GM12878 (cell line): ENCODE measurements around the gene SPATA32. TPM values are rescaled to one million over a fixed set of nuclear protein-coding genes. Genes with fewer than 3 reads are reported as not detected.

Experiments
- ATAC-seq: fragments of 200-7000 bp; cut with Tn5 transposase; 3 replicates; pipeline ENCODE4 v1.9.1; 2020; ENCODE audit warnings: mild to moderate bottlenecking, moderate library complexity
- BruUV-seq: library from RNA; stranded (reverse); fragments of 400-500 nt; replicated peaks from 2 replicates; lab custom pipeline; 2021; lab: Mats Ljungman, UMichigan
- CTCF ChIA-PET: fragments of 300-600 bp; sonication (Branson Sonifier 250); formaldehyde crosslinking; extraction: SDS; loops from one replicate; lab custom pipeline; 2021; ENCODE audit warnings: inconsistent platforms; lab: Yijun Ruan, JAX
- POLR2A ChIA-PET: fragments of 350-600 bp; formaldehyde crosslinking; extraction: SDS; loops from one replicate; lab custom pipeline; 2021; ENCODE audit warnings: inconsistent platforms; lab: Charles Lee
- RAD21 ChIA-PET: fragments of 300-600 bp; sonication (Branson Sonifier 250); formaldehyde crosslinking; loops from one replicate; lab custom pipeline; 2023; ENCODE audit warnings: antibody characterized with exemption; ENCODE audit not compliant: unreplicated experiment; lab: Charles Lee
- SMC1A ChIA-PET: fragments of 300-600 bp; sonication (Branson Sonifier 250); formaldehyde crosslinking; loops from one replicate; lab custom pipeline; 2023; ENCODE audit not compliant: unreplicated experiment, uncharacterized antibody; lab: Charles Lee
- DNase-seq: peaks from one replicate; pipeline ENCODE4 v3.0.0-alpha.2; 2011; ENCODE audit warnings: low read depth, low spot score
- FAIRE-seq: peaks from 3 replicates; lab custom pipeline; 2011; peaks lifted over from hg19 to GRCh38; lab: Jason Lieb, UNC
- H2AFZ ChIP-seq: 2 replicates; pipeline ENCODE4 v1.6.0; 2011; ENCODE audit warnings: low read depth, low read length, control low read depth; ENCODE audit not compliant: control insufficient read depth
- H3K27ac ChIP-seq: 2 replicates; pipeline ENCODE4 v1.5.1; 2011; ENCODE audit warnings: control low read depth; ENCODE audit not compliant: control insufficient read depth, insufficient read depth
- H3K27me3 ChIP-seq, 2 experiments: replicated peaks in 1 of 2; 2 replicates each; pipeline versions ENCODE4 v1.6.0 to v1.6.1; 2011; ENCODE audit warnings: low read length in 1 of 2; ENCODE audit not compliant: control insufficient read depth in 2 of 2, insufficient read depth in 2 of 2
- H3K36me3 ChIP-seq, 2 experiments: 2 replicates each; pipeline ENCODE4 v1.5.1; 2011; ENCODE audit warnings: low read length in 1 of 2; ENCODE audit not compliant: control insufficient read depth in 2 of 2, insufficient read depth in 2 of 2
- H3K4me1 ChIP-seq: 2 replicates; pipeline ENCODE4 v1.6.1; 2011; ENCODE audit warnings: mild to moderate bottlenecking, low read length, moderate library complexity, mixed read lengths; ENCODE audit not compliant: control insufficient read depth, insufficient read depth
- H3K4me2 ChIP-seq: 2 replicates; pipeline ENCODE4 v1.6.0; 2011; ENCODE audit warnings: control low read depth; ENCODE audit not compliant: control insufficient read depth, insufficient read depth
- H3K4me3 ChIP-seq: fragments of 200-600 bp; sonication (generic); 2 replicates; pipeline ENCODE4 v1.5.1; 2016
- H3K79me2 ChIP-seq: 2 replicates; pipeline ENCODE4 v1.6.0; 2011; ENCODE audit warnings: low read length; ENCODE audit not compliant: control insufficient read depth, insufficient read depth
- H3K9ac ChIP-seq: 2 replicates; pipeline ENCODE4 v1.8.0; 2011; ENCODE audit warnings: low read length, control low read depth, mixed read lengths; ENCODE audit not compliant: control insufficient read depth, insufficient read depth
- H3K9me3 ChIP-seq: replicated peaks from 3 replicates; pipeline ENCODE4 v1.5.1; 2011; ENCODE audit warnings: mild to moderate bottlenecking, low read length; ENCODE audit not compliant: control insufficient read depth, insufficient read depth
- H4K20me1 ChIP-seq: 2 replicates; pipeline ENCODE4 v1.6.0; 2011; ENCODE audit not compliant: control insufficient read depth, insufficient read depth
- CBX3 ChIP-seq: fragments of 200-600 bp; sonication (generic); IDR thresholded peaks from 2 replicates; pipeline ENCODE4 v1.6.1; 2016; ENCODE audit warnings: low read depth, borderline replicate concordance
- EED ChIP-seq: sonication (generic); IDR thresholded peaks from 2 replicates; pipeline ENCODE4 v1.6.1; 2016; ENCODE audit warnings: antibody characterized with exemption, low read depth
- ETV6 ChIP-seq, 2 experiments: fragments of 450-650 bp in 1 of 2; IDR thresholded peaks in 1 of 2; conservative IDR thresholded peaks in 1 of 2; 2 replicates each; pipeline ENCODE4 v1.6.1; 2014; ENCODE audit warnings: antibody characterized with exemption in 1 of 2, borderline replicate concordance in 1 of 2, low read depth in 1 of 2, mild to moderate bottlenecking in 1 of 2, moderate library complexity in 1 of 2
- NR2F1 ChIP-seq: fragments of 450-650 bp; conservative IDR thresholded peaks from 2 replicates; pipeline ENCODE4 v1.6.1; 2017; ENCODE audit warnings: mild to moderate bottlenecking
- SMAD5 ChIP-seq: IDR thresholded peaks from 2 replicates; pipeline ENCODE4 v1.6.1; 2016; ENCODE audit warnings: antibody characterized with exemption, low read depth
- ZNF207 ChIP-seq: fragments of 450-650 bp; IDR thresholded peaks from 2 replicates; pipeline ENCODE4 v1.6.1; 2014; ENCODE audit warnings: antibody characterized with exemption, mild to moderate bottlenecking, borderline replicate concordance
- WGBS: methylation state at CpG from one replicate; pipeline ENCODE4 v1.1.6; 2016; ENCODE audit warnings: low lambda C conversion rate; ENCODE audit not compliant: insufficient replicate concordance, insufficient coverage; ENCODE audit errors: missing lambda C conversion rate; 5-methylcytosine and 5-hydroxymethylcytosine counted together
- in situ Hi-C: fragments of 300-500 bp; cut with MboI; formaldehyde crosslinking; loops from 9 replicates; pipeline ENCODE4 v1.14.3; 2018; ENCODE audit warnings: mixed read lengths
- intact Hi-C: fragments of 100-400 bp; cut with micrococcal nuclease; formaldehyde crosslinking; loops from one replicate; pipeline ENCODE4 v1.14.2; 2022; ENCODE audit not compliant: unreplicated experiment
- polyA plus RNA-seq, 11 experiments: library from polyadenylated mRNA; depleted of rRNA in 4 of 11; unstranded in 6 of 11; stranded (reverse) in 5 of 11; fragments of >200 nt; fragmentation: Nextera tagmentation in 4 of 11; fragmentation: Illumina TruSeq in 1 of 11; extraction: Ambion mirVana in 4 of 11; extraction: Trizol in 1 of 11; gene quantifications; 1 replicate in 1 of 11; 2 replicates in 10 of 11; pipeline versions ENCODE4 v1.2.1 to v1.2.3, GENCODE V29; 2011 to 2016; ENCODE audit warnings: inconsistent platforms in 2 of 11, missing spikeins in 2 of 11, low read depth in 1 of 11
- total RNA-seq, 4 experiments: library from RNA; depleted of rRNA in 3 of 4; stranded (reverse); fragments of >200 nt in 3 of 4; fragmentation: Illumina TruSeq in 1 of 4; extraction: Trizol in 1 of 4; gene quantifications; 2 replicates each; pipeline versions ENCODE4 v1.2.1 to v1.2.3, GENCODE V29; 2013 to 2021
- TF ChIP-seq, protein P1 (sequence below): fragments of 450-650 bp; IDR thresholded peaks from 2 replicates; pipeline ENCODE4 v1.6.1; 2017; ENCODE audit warnings: antibody characterized with exemption, mild to moderate bottlenecking, moderate library complexity
- TF ChIP-seq, protein P2 (sequence below): IDR thresholded peaks from 2 replicates; pipeline ENCODE4 v1.6.1; 2011; ENCODE audit warnings: borderline replicate concordance, low read depth, mild to moderate bottlenecking, moderate library complexity, mixed read lengths, low read length; ENCODE audit not compliant: insufficient read depth; ENCODE audit errors: extremely low read length

SPATA32 gene
- total and polyA plus RNA-seq, 10 of the 15 experiments (the other 5 are each of a cell fraction or from before 2014, with no cell fraction given) = 0.03 to 0.35 (median 0.11) TPM; not detected in 3

DNA sequence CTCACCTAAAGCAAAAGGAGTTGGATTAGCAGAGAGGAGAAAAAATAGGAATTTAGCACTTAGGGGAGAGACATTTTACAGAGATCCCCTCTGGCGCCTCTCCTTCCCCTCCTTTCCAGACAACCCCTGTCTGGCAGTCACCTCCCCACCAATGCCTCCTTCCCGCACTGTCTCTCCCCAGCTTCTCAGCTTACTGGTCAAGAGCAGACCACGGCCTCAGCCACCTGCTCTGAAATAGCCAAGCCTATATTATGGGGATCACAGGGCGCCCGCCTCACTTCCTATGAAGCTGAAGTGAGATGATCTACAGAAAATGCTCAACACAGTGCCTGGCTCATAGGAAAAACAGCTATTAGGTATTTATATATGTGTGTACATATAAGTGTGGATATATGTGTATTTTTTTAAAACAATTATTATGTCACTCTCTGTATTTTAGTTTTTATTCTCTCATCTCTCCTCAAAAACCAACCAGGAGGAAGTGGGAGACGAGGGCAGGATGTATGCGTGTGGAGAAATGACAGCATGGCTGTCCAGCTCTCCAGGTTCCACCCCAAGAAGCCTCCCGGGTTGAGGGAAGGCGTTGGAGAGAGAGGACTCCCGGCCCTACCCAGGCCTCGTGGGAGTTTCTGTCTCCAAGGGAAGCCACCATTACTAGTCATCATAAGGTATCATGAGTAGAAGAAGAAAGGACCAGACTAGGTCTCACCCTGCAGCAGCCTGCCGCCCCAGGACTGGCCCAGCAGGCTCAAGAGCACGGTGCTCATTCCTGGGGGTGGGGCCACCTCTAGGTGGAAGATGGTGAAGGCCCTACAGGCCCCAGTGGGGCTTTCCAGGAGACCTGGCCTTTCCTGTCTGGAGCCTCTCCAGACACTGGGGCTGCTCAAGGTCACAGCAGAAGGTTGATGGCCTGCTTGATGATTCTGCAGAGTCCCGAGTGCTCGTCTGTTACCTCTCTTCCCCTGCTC lies 27.7 kb upstream of the SPATA32 start:
- DNase-seq (no peak), ATAC-seq (no peak), FAIRE-seq (no peak)
- Histone ChIP-seq H2AFZ (no peak overlapping the region), H3K9ac (no peak overlapping the region), H4K20me1 (no peaks in the 10 kb centered on the region), H3K4me1 (peaks cover 45% of the 10 kb centered on the region), H3K27me3 (no peaks in the 10 kb centered on the region), H3K27ac (no peak overlapping the region), H3K4me3 (no peak overlapping the region), H3K36me3 (peaks cover 45% of the 10 kb centered on the region in 2 experiments), H3K4me2 (no peak overlapping the region), H3K9me3 (no peaks in the 10 kb centered on the region), H3K79me2 (peaks cover 40% of the 10 kb centered on the region)
- WGBS = 83% methylated on average over 15 of the region's 15 CpGs
- no TSS peak for BruUV-seq
- TF ChIP-seq NR2F1 (no peak), ZNF207 (no peak), CBX3 (no peak), SMAD5 (0 out of 2 replicates have a peak, but pooled peaks have one; percentile 34), EED (no peak), ETV6 (conservative IDR thresholded peaks at IDR 0.05 in 1 of 2, IDR thresholded peaks at IDR 0.05 in 1 of 2; ENCODE audit: borderline replicate concordance in 1 of 2, low read depth in 1 of 2) (no peak)
- TF ChIP-seq, protein P1, sequence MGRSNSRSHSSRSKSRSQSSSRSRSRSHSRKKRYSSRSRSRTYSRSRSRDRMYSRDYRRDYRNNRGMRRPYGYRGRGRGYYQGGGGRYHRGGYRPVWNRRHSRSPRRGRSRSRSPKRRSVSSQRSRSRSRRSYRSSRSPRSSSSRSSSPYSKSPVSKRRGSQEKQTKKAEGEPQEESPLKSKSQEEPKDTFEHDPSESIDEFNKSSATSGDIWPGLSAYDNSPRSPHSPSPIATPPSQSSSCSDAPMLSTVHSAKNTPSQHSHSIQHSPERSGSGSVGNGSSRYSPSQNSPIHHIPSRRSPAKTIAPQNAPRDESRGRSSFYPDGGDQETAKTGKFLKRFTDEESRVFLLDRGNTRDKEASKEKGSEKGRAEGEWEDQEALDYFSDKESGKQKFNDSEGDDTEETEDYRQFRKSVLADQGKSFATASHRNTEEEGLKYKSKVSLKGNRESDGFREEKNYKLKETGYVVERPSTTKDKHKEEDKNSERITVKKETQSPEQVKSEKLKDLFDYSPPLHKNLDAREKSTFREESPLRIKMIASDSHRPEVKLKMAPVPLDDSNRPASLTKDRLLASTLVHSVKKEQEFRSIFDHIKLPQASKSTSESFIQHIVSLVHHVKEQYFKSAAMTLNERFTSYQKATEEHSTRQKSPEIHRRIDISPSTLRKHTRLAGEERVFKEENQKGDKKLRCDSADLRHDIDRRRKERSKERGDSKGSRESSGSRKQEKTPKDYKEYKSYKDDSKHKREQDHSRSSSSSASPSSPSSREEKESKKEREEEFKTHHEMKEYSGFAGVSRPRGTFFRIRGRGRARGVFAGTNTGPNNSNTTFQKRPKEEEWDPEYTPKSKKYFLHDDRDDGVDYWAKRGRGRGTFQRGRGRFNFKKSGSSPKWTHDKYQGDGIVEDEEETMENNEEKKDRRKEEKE = no peak
- TF ChIP-seq, protein P2, sequence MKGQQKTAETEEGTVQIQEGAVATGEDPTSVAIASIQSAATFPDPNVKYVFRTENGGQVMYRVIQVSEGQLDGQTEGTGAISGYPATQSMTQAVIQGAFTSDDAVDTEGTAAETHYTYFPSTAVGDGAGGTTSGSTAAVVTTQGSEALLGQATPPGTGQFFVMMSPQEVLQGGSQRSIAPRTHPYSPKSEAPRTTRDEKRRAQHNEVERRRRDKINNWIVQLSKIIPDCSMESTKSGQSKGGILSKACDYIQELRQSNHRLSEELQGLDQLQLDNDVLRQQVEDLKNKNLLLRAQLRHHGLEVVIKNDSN = no peak
- ChIA-PET RAD21 (interaction anchor here (1.2 to 1.8 kb wide), 3 partner anchors 12 to 91 kb away, joined by 3 to 6 read pairs (median 4); no protein-coding TSS in a partner anchor), SMC1A (interaction anchor here (1.0 to 2.1 kb wide), 3 partner anchors 12 to 23 kb away, joined by 3 to 10 read pairs (median 4); no protein-coding TSS in a partner anchor), CTCF (interaction anchor here (1.1 to 3.1 kb wide), 3 partner anchors 12 to 91 kb away, joined by 3 to 20 read pairs (median 5); no protein-coding TSS in a partner anchor), POLR2A (interaction anchor here (7.1 kb wide), 1 partner anchor 23 kb away, joined by 62 read pairs; no protein-coding TSS in a partner anchor)
- intact Hi-C loops = no loop called here
- in situ Hi-C loops = no loop called here
